Esophagus squamous epithelium (tissue), 4 donors: ENCODE results near the gene CDKN2B.

Experiments
- POLR2A ChIP-seq, 4 donors: fragments of 450-650 bp; IDR thresholded peaks; one replicate each; pipeline ENCODE4 v1.6.1; 2017; ENCODE audit warnings: antibody characterized with exemption in 4 of 4, mild to moderate bottlenecking in 4 of 4, moderate library complexity in 3 of 4
- TF ChIP-seq, protein P1 (sequence below), 6 experiments: fragments of 450-650 bp in 4 of 6; fragments of 200-600 bp in 2 of 6; sonication (generic) in 2 of 6; IDR thresholded peaks; one replicate each; pipeline ENCODE4 v1.5.1; 2016 to 2019; ENCODE audit warnings: antibody characterized with exemption in 6 of 6, mild to moderate bottlenecking in 4 of 6, moderate library complexity in 4 of 6

DNA sequence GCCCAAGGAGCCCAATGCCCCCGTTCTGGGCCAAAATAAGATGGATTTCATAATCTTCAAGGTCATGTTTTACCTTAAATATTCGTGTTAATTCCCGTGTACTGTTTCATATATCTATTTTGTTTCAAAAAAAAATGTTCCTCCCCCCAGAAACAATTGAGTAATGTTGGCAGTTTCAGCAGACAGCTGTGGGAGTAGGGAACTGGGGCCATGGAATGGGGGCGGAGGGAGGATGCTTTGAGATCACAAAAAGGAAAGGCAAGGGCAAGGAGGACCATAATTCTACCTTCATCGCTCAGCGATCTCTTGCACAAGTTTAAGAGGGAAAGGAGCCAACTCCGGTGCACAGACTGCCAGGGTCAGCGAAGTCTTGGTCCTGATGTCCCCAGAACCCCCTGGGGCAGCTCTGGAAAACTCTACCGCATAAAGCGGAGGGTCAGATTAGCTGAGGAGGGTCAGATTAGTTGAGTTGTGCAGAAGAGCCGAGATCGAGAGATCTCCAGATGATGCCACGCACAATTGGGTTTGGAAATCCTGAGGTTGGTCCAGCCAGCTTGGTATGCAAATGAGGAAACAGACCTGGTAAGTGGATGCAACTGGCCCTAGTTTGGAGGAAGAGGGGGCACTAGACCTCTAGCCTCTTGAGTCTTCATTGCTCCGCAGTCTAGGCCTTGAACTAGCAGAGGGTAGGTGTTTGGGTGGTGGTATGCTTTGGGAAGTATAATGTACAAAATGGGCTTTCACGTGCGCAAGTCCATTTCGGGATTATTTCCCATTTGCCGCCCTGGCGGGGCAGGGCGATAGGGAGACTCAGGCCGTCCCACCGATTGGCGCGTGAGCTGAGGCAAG is 38.9 kb downstream of the CDKN2B start:
- no peak for TF ChIP-seq POLR2A (IDR thresholded peaks at IDR 0.05)
- TF ChIP-seq, protein P1, sequence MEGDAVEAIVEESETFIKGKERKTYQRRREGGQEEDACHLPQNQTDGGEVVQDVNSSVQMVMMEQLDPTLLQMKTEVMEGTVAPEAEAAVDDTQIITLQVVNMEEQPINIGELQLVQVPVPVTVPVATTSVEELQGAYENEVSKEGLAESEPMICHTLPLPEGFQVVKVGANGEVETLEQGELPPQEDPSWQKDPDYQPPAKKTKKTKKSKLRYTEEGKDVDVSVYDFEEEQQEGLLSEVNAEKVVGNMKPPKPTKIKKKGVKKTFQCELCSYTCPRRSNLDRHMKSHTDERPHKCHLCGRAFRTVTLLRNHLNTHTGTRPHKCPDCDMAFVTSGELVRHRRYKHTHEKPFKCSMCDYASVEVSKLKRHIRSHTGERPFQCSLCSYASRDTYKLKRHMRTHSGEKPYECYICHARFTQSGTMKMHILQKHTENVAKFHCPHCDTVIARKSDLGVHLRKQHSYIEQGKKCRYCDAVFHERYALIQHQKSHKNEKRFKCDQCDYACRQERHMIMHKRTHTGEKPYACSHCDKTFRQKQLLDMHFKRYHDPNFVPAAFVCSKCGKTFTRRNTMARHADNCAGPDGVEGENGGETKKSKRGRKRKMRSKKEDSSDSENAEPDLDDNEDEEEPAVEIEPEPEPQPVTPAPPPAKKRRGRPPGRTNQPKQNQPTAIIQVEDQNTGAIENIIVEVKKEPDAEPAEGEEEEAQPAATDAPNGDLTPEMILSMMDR (IDR thresholded peaks at IDR 0.05): no peak
